Small intestine (tissue), 7 donors: ENCODE measurements around the gene FAR2. TPM values are rescaled to one million over a fixed set of nuclear protein-coding genes. Genes with fewer than 3 reads are reported as not detected.
A peak's percentile ranks its signal among the peaks of the same experiment; 100 is the strongest.
"Not testable (repeated sequence)": the region's sequence is repeated elsewhere in the genome, so short reads cannot be mapped to it uniquely, and the experiment has no call there.

Experiments
- DNase-seq, 2 donors: peaks; one replicate each; pipeline versions ENCODE4 v3.0.0 to v3.0.0-alpha.2; 2013
- FAIRE-seq: peaks from 2 replicates; lab custom pipeline; 2012; peaks lifted over from hg19 to GRCh38; lab: Jason Lieb, UNC
- H3K27ac ChIP-seq, 3 donors: one replicate each; pipeline ENCODE4 v1.5.1; 2013; ENCODE audit warnings: low read length in 2 of 3, mild to moderate bottlenecking in 2 of 3, control low read depth in 1 of 3, inconsistent platforms in 1 of 3, low read depth in 1 of 3, moderate library complexity in 1 of 3
- H3K27me3 ChIP-seq, 3 donors: one replicate each; pipeline ENCODE4 v1.6.1; 2013; ENCODE audit warnings: low read length in 3 of 3, inconsistent platforms in 1 of 3; ENCODE audit not compliant: control insufficient read depth in 3 of 3, insufficient read depth in 3 of 3
- H3K36me3 ChIP-seq, 3 donors: one replicate each; pipeline ENCODE4 v1.6.1; 2013; ENCODE audit warnings: low read length in 3 of 3, inconsistent platforms in 1 of 3, low read depth in 1 of 3, mild to moderate bottlenecking in 1 of 3, moderate library complexity in 1 of 3; ENCODE audit not compliant: control insufficient read depth in 3 of 3, insufficient read depth in 2 of 3
- H3K4me1 ChIP-seq, 3 donors: one replicate each; pipeline ENCODE4 v1.6.1; 2013; ENCODE audit warnings: low read length in 2 of 3, inconsistent platforms in 1 of 3, low read depth in 1 of 3, mild to moderate bottlenecking in 1 of 3, moderate library complexity in 1 of 3; ENCODE audit not compliant: control insufficient read depth in 3 of 3, insufficient read depth in 2 of 3
- H3K4me3 ChIP-seq, 3 donors: one replicate each; pipeline ENCODE4 v1.5.1; 2013; ENCODE audit warnings: low read length in 3 of 3, control low read depth in 1 of 3, inconsistent platforms in 1 of 3, low read depth in 1 of 3, mild to moderate bottlenecking in 1 of 3, moderate library complexity in 1 of 3
- H3K9me3 ChIP-seq, 2 donors: one replicate each; pipeline ENCODE4 v1.6.1; 2013; ENCODE audit warnings: low read depth in 1 of 2, low read length in 1 of 2; ENCODE audit not compliant: control insufficient read depth in 2 of 2, insufficient read depth in 1 of 2
- WGBS, 3 donors: extraction: QIAGEN DNeasy Blood & Tissue Kit; methylation state at CpG; one replicate each; pipeline ENCODE4 v1.1.7; 2013; 5-methylcytosine and 5-hydroxymethylcytosine counted together
- polyA plus RNA-seq, 4 donors: library from polyadenylated mRNA; stranded (reverse) in 3 of 4; unstranded in 1 of 4; fragments of 200-250 nt in 3 of 4; fragments of 120-200 nt in 1 of 4; gene quantifications; one replicate each; pipeline versions ENCODE4 v1.2.1 to v1.2.3, GENCODE V29; 2013
- donor health status: healthy with polysubstance abuse.
- donor health status: control.
- donor health status: control.
- donor health status: Bipolar disorder and iron deficiency.
- donor health status: healthy.

The FAR2 gene
- polyA plus RNA-seq, 4 donors, result 9.7 to 25.8 (median 20.4) TPM

- H3K36me3 ChIP-seq, result peaks cover 0 to 8% (median 7%) of the 10 kb centered on the region in 3 donors
- 97 to 99% (median 98%) methylated on average over 2 of the region's 2 CpGs for WGBS, 3 donors
- FAIRE-seq, result no peak
Measured at GRCh38 chr12:29365091-29365490, 216.0 kb downstream of the FAR2 start.

GRCh38 chr12:29374012-29374411 lies 224.9 kb downstream of the FAR2 start:
- DNase-seq (peak in 1 of 2 donors; percentile 20), FAIRE-seq (no peak)
- peaks cover 0 to 8% (median 5%) of the 10 kb centered on the region in 3 donors for H3K4me1 ChIP-seq
- H3K27ac ChIP-seq, result no peak overlapping the region
- WGBS, 3 donors, result 47 to 76% (median 66%) methylated on average over 2 of the region's 2 CpGs
- no peaks in the 10 kb centered on the region for H3K27me3 ChIP-seq
- peaks cover 0 to 4% (median 2%) of the 10 kb centered on the region in 3 donors for H3K36me3 ChIP-seq
- H3K4me3 ChIP-seq, result no peak overlapping the region
- H3K9me3 ChIP-seq, result no peaks in the 10 kb centered on the region

More at GRCh38 chr12:29365091-29365490, 216.0 kb downstream of the FAR2 start:
- H3K4me1 ChIP-seq, result no peaks in the 10 kb centered on the region
- H3K27ac ChIP-seq, result no peak overlapping the region
- H3K4me3 ChIP-seq, result no peak overlapping the region
- no peaks in the 10 kb centered on the region for H3K9me3 ChIP-seq
- H3K27me3 ChIP-seq, result no peaks in the 10 kb centered on the region
- DNase-seq, result no peak

- H3K4me3 ChIP-seq, result no peak overlapping the region
- no peak for DNase-seq
- peak overlapping the region in 1 of 3 donors; percentile 11 for H3K27ac ChIP-seq
- peaks cover 0 to 4% (median 2%) of the 10 kb centered on the region in 3 donors for H3K36me3 ChIP-seq
- WGBS, 3 donors, result 64 to 77% (median 77%) methylated on average over 4 of the region's 4 CpGs
- H3K27me3 ChIP-seq, result no peaks in the 10 kb centered on the region
- peaks cover 0 to 9% (median 5%) of the 10 kb centered on the region in 3 donors for H3K4me1 ChIP-seq
- H3K9me3 ChIP-seq, result no peaks in the 10 kb centered on the region
- no peak for FAIRE-seq
Measured at GRCh38 chr12:29374913-29375312, 225.8 kb downstream of the FAR2 start.

DNA sequence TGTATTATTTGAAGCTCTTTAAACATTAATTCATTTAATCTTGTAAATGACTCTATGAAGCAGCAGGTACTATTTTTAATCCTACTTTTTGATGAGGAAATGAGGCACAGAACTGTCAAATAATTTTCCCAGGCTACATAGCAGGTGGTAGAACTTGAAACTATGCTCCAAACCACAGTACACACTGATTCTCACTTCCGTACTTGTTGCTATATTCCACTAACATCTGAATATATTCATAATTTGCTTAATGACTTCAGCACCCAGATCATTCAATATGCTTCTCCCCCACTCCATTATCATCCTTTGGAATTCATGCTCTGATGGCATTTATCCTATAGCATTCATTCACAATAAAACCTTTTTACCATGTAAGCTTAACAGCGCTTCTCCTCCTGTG lies 227.0 kb downstream of the FAR2 start:
- H3K27ac ChIP-seq, result no peak overlapping the region
- H3K4me1 ChIP-seq, result peaks cover 0 to 10% (median 5%) of the 10 kb centered on the region in 3 donors
- H3K27me3 ChIP-seq, result no peaks in the 10 kb centered on the region
- FAIRE-seq (no peak), DNase-seq (no peak)
- WGBS, 3 donors, result 93 to 100% (median 94%) methylated on average over 2 of the region's 2 CpGs
- H3K9me3 ChIP-seq, result no peaks in the 10 kb centered on the region
- peaks cover 0 to 3% (median 2%) of the 10 kb centered on the region in 3 donors for H3K36me3 ChIP-seq
- H3K4me3 ChIP-seq, result no peak overlapping the region

DNA sequence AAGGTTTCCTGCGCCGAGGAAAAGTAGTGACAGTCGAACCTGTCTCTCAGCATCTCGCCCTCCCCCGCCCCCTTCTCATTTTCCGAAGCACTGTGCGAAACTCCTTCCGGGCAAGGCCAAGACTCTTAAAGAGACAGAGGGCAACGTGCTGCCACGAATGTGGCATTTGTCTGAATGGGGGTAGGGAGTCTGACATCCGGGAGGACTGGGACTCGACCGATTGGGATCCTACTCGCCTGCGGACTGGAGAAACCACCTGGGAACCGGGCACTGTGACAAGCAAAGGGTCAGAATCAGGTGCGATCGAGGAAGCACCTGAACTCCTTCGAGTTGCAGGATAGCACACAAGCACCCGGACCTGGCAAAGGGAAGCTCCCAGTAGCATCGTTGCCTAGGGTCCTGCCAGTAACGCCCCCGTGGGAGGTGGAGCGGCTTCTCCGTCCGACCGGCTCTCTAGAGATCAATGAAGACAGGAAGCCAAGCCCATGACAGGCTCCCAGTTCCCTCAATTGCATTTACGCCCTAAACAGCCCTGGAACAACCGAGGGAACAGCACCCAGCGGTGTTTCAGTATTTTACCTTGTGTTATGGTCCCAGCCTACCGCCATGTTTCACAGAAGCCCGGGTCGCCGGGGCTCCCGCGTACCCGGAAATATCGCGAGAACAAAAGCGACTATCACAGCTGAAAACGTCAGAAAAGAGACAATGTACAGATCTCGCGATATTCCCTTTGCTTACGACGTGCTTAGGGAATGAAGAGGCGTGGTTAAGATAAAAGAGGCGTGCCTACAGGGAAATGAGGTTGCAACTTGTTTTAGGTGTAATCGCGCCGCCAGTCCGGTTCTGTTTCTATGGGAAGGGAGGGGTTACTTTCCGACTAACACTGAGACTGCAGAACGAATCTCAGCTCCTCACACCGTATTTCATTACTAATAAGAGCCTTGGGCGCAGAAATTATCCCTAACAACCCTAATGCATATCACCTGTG lies 231.8 kb downstream of the FAR2 start, which contains the start of gene ERGIC2:
TSS of gene ERGIC2 (minus strand) at position 637 of the 988 bp plus-strand sequence. CDS start 9,539 bp downstream, outside the sequence.
- FAIRE-seq, result peak; percentile 41
- H3K4me3 ChIP-seq, result peak within 1 kb of the TSS; percentile 80 to 91 (median 88)
- H3K4me1 ChIP-seq, result peaks cover 0 to 2% (median 0%) of the 10 kb centered on the region in 3 donors
- no peaks in the 10 kb centered on the region for H3K9me3 ChIP-seq
- no peaks in the 10 kb centered on the region for H3K27me3 ChIP-seq
- 0% methylated on average over 55 of the region's 55 CpGs for WGBS, 3 donors
- peaks cover 0 to 2% (median 0%) of the 10 kb centered on the region in 3 donors for H3K36me3 ChIP-seq
- peak within 1 kb of the TSS; percentile 87 to 96 (median 92) for H3K27ac ChIP-seq
- peak; percentile 99 for DNase-seq

DNA sequence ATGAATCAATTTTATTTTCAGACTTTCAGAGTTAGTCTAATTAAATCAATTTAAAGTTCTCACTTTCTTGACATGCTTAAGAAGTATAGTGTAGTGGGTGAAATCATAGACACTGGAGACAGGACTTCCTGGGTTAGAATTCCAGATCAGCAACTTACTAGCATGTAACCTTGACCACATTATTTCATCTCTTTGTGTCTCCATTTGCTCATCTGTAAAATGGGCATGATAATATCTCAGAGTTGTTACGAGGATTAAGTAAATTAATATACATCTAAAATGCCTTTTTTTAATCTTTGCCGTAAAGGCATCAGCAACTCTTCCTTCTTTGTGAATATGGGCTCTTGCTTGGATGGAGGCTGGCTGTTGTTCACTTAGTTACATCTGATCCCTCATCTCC lies 233.2 kb downstream of the FAR2 start:
- DNase-seq, result no peak
- 95 to 99% (median 99%) methylated on average over 2 of the region's 2 CpGs for WGBS, 3 donors

GRCh38 chr12:29385194-29385593 lies 236.1 kb downstream of the FAR2 start:
- H3K36me3 ChIP-seq, H3K9me3 ChIP-seq, DNase-seq, FAIRE-seq, H3K4me3 ChIP-seq, H3K4me1 ChIP-seq, H3K27me3 ChIP-seq, H3K27ac ChIP-seq: not testable (repeated sequence)
- 95 to 97% (median 96%) methylated on average over 16 to 17 of the region's 17 CpGs for WGBS, 3 donors

More for the DNA sequence above, 233.2 kb downstream of the FAR2 start:
- no peak for FAIRE-seq
- Histone ChIP-seq H3K27me3 (no peaks in the 10 kb centered on the region), H3K9me3 (no peaks in the 10 kb centered on the region), H3K4me1 (peaks cover 0 to 2% (median 0%) of the 10 kb centered on the region in 3 donors), H3K4me3 (no peak overlapping the region), H3K36me3 (no peaks in the 10 kb centered on the region), H3K27ac (no peak overlapping the region)
